Smooth muscle cell (in vitro differentiated cells): ENCODE results near the gene C19orf44. TPM values are rescaled to one million over a fixed set of nuclear protein-coding genes. Genes with fewer than 3 reads are reported as not detected.
"Not testable (repeated sequence)": the region's sequence is repeated elsewhere in the genome, so short reads cannot be mapped to it uniquely, and the experiment has no call there.

Experiments
- DNase-seq: peaks from one replicate; lab custom pipeline; 2025; ENCODE audit not compliant: unreplicated experiment; lab: John Stamatoyannopoulos, UW
- H2AFZ ChIP-seq: fragments of 200-600 bp; sonication (generic); 2 replicates; pipeline ENCODE4 v1.6.0; 2016; ENCODE audit warnings: antibody characterized with exemption, low read depth, mild to moderate bottlenecking
- H3F3A ChIP-seq: fragments of 200-600 bp; sonication (generic); 2 replicates; pipeline ENCODE4 v1.6.0; 2017; ENCODE audit warnings: antibody characterized with exemption, low read depth
- H3K27ac ChIP-seq: fragments of 200-600 bp; sonication (generic); 2 replicates; pipeline ENCODE4 v1.5.1; 2016; ENCODE audit warnings: low read depth, mild to moderate bottlenecking
- H3K27me3 ChIP-seq: fragments of 200-600 bp; sonication (generic); 2 replicates; pipeline ENCODE4 v1.6.1; 2016; ENCODE audit warnings: low read depth, mild to moderate bottlenecking
- H3K36me3 ChIP-seq: fragments of 200-600 bp; sonication (generic); 2 replicates; pipeline ENCODE4 v1.5.1; 2016; ENCODE audit warnings: low read depth
- H3K4me1 ChIP-seq: fragments of 200-600 bp; sonication (generic); 2 replicates; pipeline ENCODE4 v1.5.1; 2016; ENCODE audit warnings: low read depth
- H3K4me2 ChIP-seq: fragments of 200-600 bp; sonication (generic); 2 replicates; pipeline ENCODE4 v1.6.0; 2016; ENCODE audit warnings: mild to moderate bottlenecking
- H3K4me3 ChIP-seq: fragments of 200-600 bp; sonication (generic); 2 replicates; pipeline ENCODE4 v1.5.1; 2016; ENCODE audit warnings: mild to moderate bottlenecking
- H3K79me2 ChIP-seq: fragments of 200-600 bp; sonication (generic); 2 replicates; pipeline ENCODE4 v1.6.0; 2016; ENCODE audit warnings: low read depth, mild to moderate bottlenecking
- H3K9ac ChIP-seq: fragments of 200-600 bp; sonication (generic); 2 replicates; pipeline ENCODE4 v1.6.0; 2016; ENCODE audit warnings: low read depth
- H3K9me3 ChIP-seq: fragments of 200-600 bp; sonication (generic); replicated peaks from 2 replicates; pipeline ENCODE4 v1.5.1; 2016; ENCODE audit warnings: low read depth
- H4K20me1 ChIP-seq: fragments of 200-600 bp; sonication (generic); 2 replicates; pipeline ENCODE4 v1.6.0; 2016; ENCODE audit warnings: low read depth
- WGBS: methylation state at CpG from one replicate; pipeline ENCODE4 v1.1.7; 2016; ENCODE audit warnings: low lambda C conversion rate; 5-methylcytosine and 5-hydroxymethylcytosine counted together
- polyA plus RNA-seq: library from polyadenylated mRNA; unstranded; fragments of >200 nt; fragmentation: Nextera tagmentation; extraction: Ambion mirVana; gene quantifications from 2 replicates; pipeline ENCODE4 v1.2.1, GENCODE V29; 2016
- total RNA-seq: library from RNA; depleted of rRNA; stranded (reverse); fragments of >200 nt; gene quantifications from 2 replicates; pipeline ENCODE4 v1.2.3, GENCODE V29; 2014
- TF ChIP-seq, protein P1 (sequence below): fragments of 200-600 bp; sonication (generic); IDR thresholded peaks from 2 replicates; pipeline ENCODE4 v1.5.1; 2017; ENCODE audit warnings: borderline replicate concordance, mild to moderate bottlenecking, antibody characterized with exemption; ENCODE audit not compliant: insufficient read depth, poor library complexity, severe bottlenecking

C19orf44 gene
- total and polyA plus RNA-seq, 2 experiments from 2014 or later, result 3.3 to 3.4 TPM

DNA sequence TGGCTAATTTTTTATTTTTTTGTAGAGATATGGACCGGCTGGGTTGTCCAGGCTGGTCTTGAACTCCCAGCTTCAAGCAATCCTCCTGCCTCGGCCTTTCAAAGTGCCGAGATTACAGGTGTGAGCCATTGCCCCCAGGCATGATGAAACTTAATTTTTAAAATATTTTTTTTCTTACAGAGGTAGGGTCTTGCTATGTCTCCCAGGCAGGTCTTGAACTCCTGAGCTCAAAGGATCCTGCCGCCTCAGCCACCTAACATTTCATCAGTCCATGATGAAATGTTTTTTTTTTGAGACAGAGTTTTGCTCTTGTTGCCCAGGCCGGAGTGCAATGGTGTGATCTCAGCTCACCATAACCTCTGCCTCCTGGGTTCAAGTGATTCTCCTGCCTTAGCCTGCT lies 12.4 kb downstream of the C19orf44 start:
- no peak overlapping the region for H3K4me2 ChIP-seq
- H3K36me3 ChIP-seq, result no peaks in the 10 kb centered on the region
- no peaks in the 10 kb centered on the region for H3F3A ChIP-seq
- H3K79me2 ChIP-seq, result no peaks in the 10 kb centered on the region
- TF ChIP-seq, protein P1, sequence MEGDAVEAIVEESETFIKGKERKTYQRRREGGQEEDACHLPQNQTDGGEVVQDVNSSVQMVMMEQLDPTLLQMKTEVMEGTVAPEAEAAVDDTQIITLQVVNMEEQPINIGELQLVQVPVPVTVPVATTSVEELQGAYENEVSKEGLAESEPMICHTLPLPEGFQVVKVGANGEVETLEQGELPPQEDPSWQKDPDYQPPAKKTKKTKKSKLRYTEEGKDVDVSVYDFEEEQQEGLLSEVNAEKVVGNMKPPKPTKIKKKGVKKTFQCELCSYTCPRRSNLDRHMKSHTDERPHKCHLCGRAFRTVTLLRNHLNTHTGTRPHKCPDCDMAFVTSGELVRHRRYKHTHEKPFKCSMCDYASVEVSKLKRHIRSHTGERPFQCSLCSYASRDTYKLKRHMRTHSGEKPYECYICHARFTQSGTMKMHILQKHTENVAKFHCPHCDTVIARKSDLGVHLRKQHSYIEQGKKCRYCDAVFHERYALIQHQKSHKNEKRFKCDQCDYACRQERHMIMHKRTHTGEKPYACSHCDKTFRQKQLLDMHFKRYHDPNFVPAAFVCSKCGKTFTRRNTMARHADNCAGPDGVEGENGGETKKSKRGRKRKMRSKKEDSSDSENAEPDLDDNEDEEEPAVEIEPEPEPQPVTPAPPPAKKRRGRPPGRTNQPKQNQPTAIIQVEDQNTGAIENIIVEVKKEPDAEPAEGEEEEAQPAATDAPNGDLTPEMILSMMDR, result no peak
- H4K20me1 ChIP-seq, result no peaks in the 10 kb centered on the region
- H3K27me3 ChIP-seq, result no peaks in the 10 kb centered on the region
- 96% methylated on average over 5 of the region's 5 CpGs for WGBS
- no peak overlapping the region for H2AFZ ChIP-seq
- no peak overlapping the region for H3K9ac ChIP-seq
- no peak overlapping the region for H3K4me3 ChIP-seq
- no peak overlapping the region for H3K27ac ChIP-seq
- no peaks in the 10 kb centered on the region for H3K4me1 ChIP-seq
- DNase-seq, result no peak
- no peaks in the 10 kb centered on the region for H3K9me3 ChIP-seq

- DNase-seq, result no peak
- 97% methylated on average over 28 of the region's 28 CpGs for WGBS
- no peaks in the 10 kb centered on the region for H3K9me3 ChIP-seq
Observed at GRCh38 chr19:16509141-16510061, 13.2 kb downstream of the C19orf44 start.

GRCh38 chr19:16512611-16513010 lies 16.4 kb downstream of the C19orf44 start:
- WGBS, result 97% methylated on average over 10 of the region's 10 CpGs
- H3K36me3 ChIP-seq, H3K4me2 ChIP-seq, H3K27me3 ChIP-seq, H3K79me2 ChIP-seq, H3K27ac ChIP-seq, H3F3A ChIP-seq, H3K4me3 ChIP-seq, H3K4me1 ChIP-seq, H3K9ac ChIP-seq, H4K20me1 ChIP-seq, DNase-seq, H2AFZ ChIP-seq, H3K9me3 ChIP-seq: not testable (repeated sequence)

More at GRCh38 chr19:16509141-16510061, 13.2 kb downstream of the C19orf44 start:
- no peak overlapping the region for H3K27ac ChIP-seq
- H3K9ac ChIP-seq, result no peak overlapping the region
- no peaks in the 10 kb centered on the region for H3F3A ChIP-seq
- H3K4me1 ChIP-seq, result no peaks in the 10 kb centered on the region
- H3K36me3 ChIP-seq, result no peaks in the 10 kb centered on the region
- no peaks in the 10 kb centered on the region for H3K27me3 ChIP-seq
- H2AFZ ChIP-seq, result no peak overlapping the region
- H3K4me3 ChIP-seq, result no peak overlapping the region
- H3K79me2 ChIP-seq, result no peaks in the 10 kb centered on the region
- no peaks in the 10 kb centered on the region for H4K20me1 ChIP-seq
- TF ChIP-seq, protein P1, result no peak
- H3K4me2 ChIP-seq, result no peak overlapping the region

GRCh38 chr19:16514383-16515019 lies 18.3 kb downstream of the C19orf44 start:
- Histone ChIP-seq H3K9me3 (no peaks in the 10 kb centered on the region), H3F3A (no peaks in the 10 kb centered on the region), H3K36me3 (no peaks in the 10 kb centered on the region), H3K79me2 (no peaks in the 10 kb centered on the region), H3K27ac (no peak overlapping the region), H3K4me3 (no peak overlapping the region), H2AFZ (no peak overlapping the region), H3K4me1 (no peaks in the 10 kb centered on the region), H4K20me1 (no peaks in the 10 kb centered on the region), H3K27me3 (no peaks in the 10 kb centered on the region), H3K4me2 (no peak overlapping the region), H3K9ac (no peak overlapping the region)
- TF ChIP-seq, protein P1, result no peak
- WGBS, result 95% methylated on average over 24 of the region's 24 CpGs
- no peak for DNase-seq
